Measurements from ENCODE around the gene C11orf86. TPM values are rescaled to one million over a fixed set of nuclear protein-coding genes. Genes with fewer than 3 reads are reported as not detected.

C11orf86 gene
- total and polyA plus RNA-seq, 7 donors = 0.04 to 0.10 TPM; not detected in 5

GRCh38 chr11:67025750-67026149, 50.6 kb downstream of the C11orf86 start:
- Histone ChIP-seq H3K9me3 (no peaks in the 10 kb centered on the region), H3K27me3 (ENCODE audit: insufficient read depth in 3 of 3, low read length in 2 of 3) (peaks cover 0 to 11% (median 0%) of the 10 kb centered on the region in 3 donors), H3K4me3 (no peak overlapping the region), H3K36me3 (ENCODE audit: insufficient read depth in 1 of 2, low read depth in 1 of 2) (no peaks in the 10 kb centered on the region), H3K4me1 (peaks cover 7% of the 10 kb centered on the region), H3K27ac (no peak overlapping the region)
- intact Hi-C loops (cut with DNase I) = no loop called here
- no peak for TF ChIP-seq CTCF (IDR thresholded peaks at IDR 0.05)
- 81 to 84% (median 82%) methylated on average over 8 of the region's 8 CpGs for WGBS, 3 donors
- DNase-seq (no peak), ATAC-seq (no peak)

Other genes starting within 250 kb of the C11orf86 start
- 1 to 10 TPM in 1 of 4 donors, under 1 TPM in 3; 0.08 to 1.4 (median 0.72) TPM for gene SPTBN2, start 246.1 kb upstream of the C11orf86 start, total RNA-seq
- gene SPTBN2, start 246.1 kb upstream of the C11orf86 start, polyA plus RNA-seq = under 1 TPM in 2 of 3 donors, not detected in 1; 0.08 to 0.16 TPM
- gene RCE1, start 131.9 kb upstream of the C11orf86 start, total RNA-seq = 1 to 10 TPM; 3.1 to 5.0 (median 4.3) TPM
- gene RCE1, start 131.9 kb upstream of the C11orf86 start, polyA plus RNA-seq = 10 to 100 TPM in 1 of 3 donors, 1 to 10 TPM in 2; 4.2 to 13.2 (median 5.1) TPM
- gene LRFN4, start 118.2 kb upstream of the C11orf86 start, total RNA-seq = 10 to 100 TPM in 3 of 4 donors, 1 to 10 TPM in 1; 7.4 to 11.8 (median 10.7) TPM
- 10 to 100 TPM in 2 of 3 donors, 1 to 10 TPM in 1; 8.5 to 16.6 (median 15.3) TPM for gene LRFN4, start 118.2 kb upstream of the C11orf86 start, polyA plus RNA-seq
- 10 to 100 TPM; 16.7 to 33.0 (median 25.3) TPM for gene PC, start 16.9 kb upstream of the C11orf86 start, total RNA-seq
- 10 to 100 TPM; 11.1 to 48.8 (median 18.3) TPM for gene PC, start 16.9 kb upstream of the C11orf86 start, polyA plus RNA-seq
- under 1 TPM in 3 of 4 donors, not detected in 1; 0.20 to 0.61 (median 0.48) TPM for gene SYT12, start 47.8 kb downstream of the C11orf86 start, total RNA-seq
- gene SYT12, start 47.8 kb downstream of the C11orf86 start, polyA plus RNA-seq = under 1 TPM; 0.17 to 0.38 (median 0.18) TPM
- gene RHOD, start 81.5 kb downstream of the C11orf86 start, total RNA-seq = 10 to 100 TPM in 3 of 4 donors, 1 to 10 TPM in 1; 9.7 to 41.7 (median 27.5) TPM
- 10 to 100 TPM; 14.2 to 56.5 (median 20.9) TPM for gene RHOD, start 81.5 kb downstream of the C11orf86 start, polyA plus RNA-seq
- gene KDM2A, start 144.0 kb downstream of the C11orf86 start, total RNA-seq = 10 to 100 TPM; 51.1 to 61.4 (median 54.5) TPM
- 10 to 100 TPM; 26.6 to 67.9 (median 28.0) TPM for gene KDM2A, start 144.0 kb downstream of the C11orf86 start, polyA plus RNA-seq